BJ (cell line): ENCODE measurements around the gene PTGIS. TPM values are rescaled to one million over a fixed set of nuclear protein-coding genes. Genes with fewer than 3 reads are reported as not detected.

Experiments
- CTCF ChIA-PET: fragments of 350-600 bp; formaldehyde crosslinking; extraction: SDS; loops from one replicate; lab custom pipeline; 2021; ENCODE audit warnings: antibody characterized with exemption, inconsistent platforms; lab: Yijun Ruan, JAX
- POLR2A ChIA-PET: fragments of 300-600 bp; sonication (Branson Sonifier 250); formaldehyde crosslinking; extraction: SDS; loops from one replicate; lab custom pipeline; 2021; ENCODE audit warnings: antibody characterized with exemption; lab: Charles Lee
- DNase-seq: peaks from one replicate; pipeline ENCODE4 v3.0.0-alpha.2; 2011; ENCODE audit warnings: low read depth
- H3K27me3 ChIP-seq: 2 replicates; pipeline ENCODE4 v1.6.0; 2011; ENCODE audit warnings: low read length; ENCODE audit not compliant: control insufficient read depth, insufficient read depth
- H3K36me3 ChIP-seq: 2 replicates; pipeline ENCODE4 v1.5.1; 2011; ENCODE audit warnings: low read length; ENCODE audit not compliant: control insufficient read depth, insufficient read depth
- H3K4me3 ChIP-seq: 2 replicates; pipeline ENCODE4 v1.5.1; 2011; ENCODE audit warnings: low read depth, mild to moderate bottlenecking, control low read depth, low read length
- CTCF ChIP-seq: IDR thresholded peaks from 2 replicates; pipeline ENCODE4 v1.5.1; 2011; ENCODE audit warnings: low read depth, mild to moderate bottlenecking, control low read depth, inconsistent platforms, low read length, moderate library complexity; ENCODE audit not compliant: insufficient read depth
- polyA plus RNA-seq: library from polyadenylated mRNA; depleted of rRNA; stranded (reverse); fragments of >200 nt; gene quantifications from 2 replicates; pipeline ENCODE4 v1.2.3, GENCODE V29; 2011

PTGIS gene
- polyA plus RNA-seq, 1 experiment, result 39.0 TPM

DNA sequence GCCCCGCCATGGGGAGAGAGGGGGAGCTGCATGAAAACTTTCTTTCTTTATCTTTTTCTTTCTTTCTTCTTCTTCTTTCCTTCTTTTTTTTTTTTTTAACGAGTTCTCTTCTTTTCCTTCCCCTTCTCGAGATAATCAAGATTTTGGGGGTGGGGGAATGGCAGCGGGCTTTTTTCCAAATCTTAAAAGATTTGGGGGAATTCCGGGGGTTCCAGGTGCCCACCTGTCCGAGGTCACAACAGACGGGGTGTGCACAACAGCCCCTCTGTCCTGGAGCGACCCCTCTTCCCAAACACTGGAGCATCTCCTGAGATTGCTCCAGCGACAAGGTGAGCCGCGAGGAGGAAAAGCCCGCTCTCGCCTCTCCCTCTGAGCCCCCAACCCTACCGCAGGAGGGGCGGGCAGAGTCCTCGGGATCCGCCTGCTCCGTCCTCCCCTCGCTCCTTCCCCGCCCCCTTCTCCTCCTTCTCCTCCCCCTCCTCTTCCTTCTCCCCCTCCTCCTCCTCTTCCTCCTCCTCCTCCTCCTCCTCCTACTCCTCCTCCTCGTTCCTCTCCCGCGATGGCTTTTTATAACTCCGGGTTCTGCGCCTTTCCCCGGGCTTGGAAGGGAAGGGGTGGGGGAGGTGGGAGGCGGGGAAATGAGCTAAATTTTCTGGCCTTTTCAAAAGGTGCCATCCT is 84.8 kb downstream of the PTGIS start:
- Histone ChIP-seq H3K4me3 (no peak overlapping the region), H3K36me3 (no peaks in the 10 kb centered on the region), H3K27me3 (peaks cover 14% of the 10 kb centered on the region)
- no peak for DNase-seq
- no peak for TF ChIP-seq CTCF
- POLR2A ChIA-PET, result no interaction called here
- CTCF ChIA-PET, result interaction anchor here (0.6 to 6.0 kb wide), 15 partner anchors 8 to 178 kb away, joined by 3 to 140 read pairs (median 9); no protein-coding TSS in a partner anchor

DNA sequence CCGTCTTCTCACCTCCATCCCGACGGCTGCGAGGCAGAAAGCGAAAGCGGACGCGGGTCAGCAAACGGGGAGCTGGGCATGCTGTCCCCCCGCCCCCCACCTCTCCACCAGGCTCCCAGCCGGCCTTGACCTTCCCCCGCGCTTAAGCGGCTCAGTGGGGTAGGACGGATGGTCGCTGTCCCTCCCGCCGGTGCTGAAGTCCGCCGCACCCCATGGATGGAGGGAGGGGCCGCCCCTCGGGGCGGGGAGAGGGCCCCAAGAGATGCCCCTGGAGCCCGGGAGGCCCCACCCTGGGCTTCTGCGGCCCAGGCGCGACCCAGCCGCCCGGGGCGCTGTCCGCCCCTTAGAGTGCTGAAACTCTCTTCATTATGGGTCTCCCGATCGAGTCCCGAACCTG is 85.3 kb downstream of the PTGIS start, which contains the start of gene KCNB1:
TSS of gene KCNB1 (minus strand) at position 48 of the 397 bp plus-strand sequence. CDS start 188 bp downstream, outside the sequence.
- Histone ChIP-seq H3K4me3 (no peak within 1 kb of the TSS), H3K36me3 (no peaks in the 10 kb centered on the region), H3K27me3 (peaks cover 17% of the 10 kb centered on the region)
- ChIA-PET POLR2A (no interaction called here), CTCF (interaction anchor here (2.7 to 6.0 kb wide), 4 partner anchors 15 to 151 kb away, joined by 15 to 140 read pairs (median 48); no protein-coding TSS in a partner anchor)
- no peak for DNase-seq
- no peak for TF ChIP-seq CTCF

DNA sequence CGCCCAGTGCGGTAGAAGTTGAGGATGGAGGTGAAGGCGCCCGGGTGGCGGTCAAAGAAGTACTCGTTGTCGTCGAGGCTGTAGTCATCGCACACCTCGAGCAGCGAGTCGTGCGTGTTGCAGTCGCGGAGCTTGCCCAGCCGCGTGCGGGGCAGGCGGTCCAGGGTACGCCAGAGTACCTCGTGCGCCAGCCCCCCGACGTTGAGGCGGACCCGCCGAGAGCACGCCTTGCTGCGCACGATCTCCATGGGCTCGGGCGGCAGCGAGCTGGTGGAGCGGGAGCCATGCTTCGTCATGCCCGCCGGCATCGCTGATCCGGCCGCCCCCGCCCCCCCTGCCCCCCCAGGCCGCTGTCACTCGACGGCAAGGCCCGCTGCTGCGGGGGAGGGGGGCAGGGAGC is 85.8 kb downstream of the PTGIS start:
- no peak for TF ChIP-seq CTCF
- H3K4me3 ChIP-seq, result no peak overlapping the region
- H3K27me3 ChIP-seq, result peaks cover 17% of the 10 kb centered on the region
- H3K36me3 ChIP-seq, result no peaks in the 10 kb centered on the region
- no peak for DNase-seq
- POLR2A ChIA-PET, result no interaction called here
- CTCF ChIA-PET, result interaction anchor here (0.6 to 6.0 kb wide), 2 partner anchors 26 to 368 kb away, joined by 3 to 68 read pairs; no protein-coding TSS in a partner anchor

DNA sequence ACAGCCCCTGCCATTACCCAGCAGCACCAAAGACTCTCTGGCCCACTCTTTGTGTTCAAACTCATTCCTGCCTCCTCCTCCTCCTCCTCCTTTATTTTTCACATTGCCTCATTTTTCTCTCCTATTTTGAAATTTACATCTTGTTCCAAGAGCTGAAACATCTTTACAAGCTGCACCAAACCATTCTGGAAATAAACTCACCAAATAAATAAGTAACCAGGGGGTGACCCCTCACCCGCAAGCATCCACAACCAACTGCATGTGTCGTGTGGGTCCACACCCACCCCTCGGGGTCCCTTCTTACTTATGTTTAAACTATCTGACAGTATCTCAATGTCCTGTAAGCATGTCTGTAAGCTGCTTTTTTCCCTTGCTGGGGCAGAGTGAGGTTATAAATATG is 86.8 kb downstream of the PTGIS start:
- no peak for DNase-seq
- Histone ChIP-seq H3K27me3 (peaks cover 15% of the 10 kb centered on the region), H3K4me3 (no peak overlapping the region), H3K36me3 (no peaks in the 10 kb centered on the region)
- no peak for TF ChIP-seq CTCF
- POLR2A ChIA-PET, result no interaction called here
- CTCF ChIA-PET, result no interaction called here

- POLR2A ChIA-PET, result no interaction called here
- no peak for TF ChIP-seq CTCF
- Histone ChIP-seq H3K36me3 (no peaks in the 10 kb centered on the region), H3K27me3 (peaks cover 13% of the 10 kb centered on the region), H3K4me3 (no peak overlapping the region)
- no peak for DNase-seq
- CTCF ChIA-PET, result no interaction called here
Observed at GRCh38 chr20:49480236-49480635, 87.7 kb downstream of the PTGIS start.
